HG03575 (cell line): ENCODE results near the gene LEFTY1.

Experiments
- ATAC-seq: cut with Tn5 transposase; IDR thresholded peaks from one replicate; pipeline ENCODE4 v1.9.1; 2021; ENCODE audit not compliant: unreplicated experiment, insufficient number of reproducible peaks, low FRiP score; ENCODE audit errors: extremely low read depth

LEFTY1 gene

DNA sequence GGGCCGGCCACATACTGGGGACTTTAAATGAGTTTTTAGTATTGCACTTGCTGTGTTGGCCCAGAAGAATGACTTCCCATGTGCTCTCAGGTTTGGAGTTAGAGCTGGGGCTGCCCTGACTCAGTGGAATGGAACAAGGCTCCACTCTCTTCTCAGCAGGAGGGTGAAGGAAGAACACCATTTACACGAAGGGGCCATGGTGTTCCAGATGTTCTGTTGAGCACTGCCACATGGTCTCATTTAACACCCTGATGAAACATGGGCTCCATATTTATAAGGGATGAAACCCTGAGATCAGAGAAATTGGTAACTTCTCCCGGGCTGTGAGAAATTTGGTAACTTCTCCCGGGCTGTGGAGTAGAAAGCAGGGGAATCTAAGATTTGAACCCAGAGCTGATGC is 29.3 kb upstream of the LEFTY1 start:
- ATAC-seq, result no peak

DNA sequence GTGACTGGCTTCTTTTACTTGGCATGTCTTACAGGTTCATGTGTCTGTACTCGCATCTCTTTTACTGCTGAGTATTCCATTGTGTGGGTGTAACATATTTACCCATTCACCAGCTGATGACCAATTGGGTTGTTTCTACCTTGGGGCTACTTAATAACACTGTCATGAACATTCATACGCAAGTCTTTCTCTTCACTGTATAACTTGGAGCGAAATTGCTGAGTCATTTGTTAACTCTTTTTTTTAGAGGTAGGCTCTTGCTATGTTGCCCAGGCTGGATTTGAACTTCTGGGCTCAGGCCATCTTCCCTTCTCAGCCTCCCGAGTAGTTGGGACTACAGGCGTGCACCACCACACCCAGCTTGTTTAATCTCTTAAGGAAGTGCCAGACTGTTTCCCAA is 28.6 kb upstream of the LEFTY1 start:
- ATAC-seq, result no peak

DNA sequence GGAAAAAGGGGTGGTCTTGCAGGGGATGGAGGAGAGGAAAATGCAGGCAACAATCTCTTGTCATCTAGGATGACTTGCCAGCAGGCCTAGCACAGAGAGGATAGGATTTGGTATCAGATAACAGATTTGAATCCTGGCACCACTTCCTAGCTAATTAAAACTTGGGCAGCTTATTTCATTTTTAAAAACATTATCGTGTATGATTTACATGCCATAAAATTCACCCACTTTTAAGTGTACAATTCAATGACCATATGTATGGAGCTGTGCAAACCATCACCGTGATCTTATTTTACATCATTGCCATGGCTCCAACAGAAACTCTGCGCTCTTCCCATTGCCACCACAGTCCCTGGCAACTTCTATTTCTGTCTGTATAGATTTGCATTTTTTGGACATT is 28.2 kb upstream of the LEFTY1 start:
- ATAC-seq, result no peak

DNA sequence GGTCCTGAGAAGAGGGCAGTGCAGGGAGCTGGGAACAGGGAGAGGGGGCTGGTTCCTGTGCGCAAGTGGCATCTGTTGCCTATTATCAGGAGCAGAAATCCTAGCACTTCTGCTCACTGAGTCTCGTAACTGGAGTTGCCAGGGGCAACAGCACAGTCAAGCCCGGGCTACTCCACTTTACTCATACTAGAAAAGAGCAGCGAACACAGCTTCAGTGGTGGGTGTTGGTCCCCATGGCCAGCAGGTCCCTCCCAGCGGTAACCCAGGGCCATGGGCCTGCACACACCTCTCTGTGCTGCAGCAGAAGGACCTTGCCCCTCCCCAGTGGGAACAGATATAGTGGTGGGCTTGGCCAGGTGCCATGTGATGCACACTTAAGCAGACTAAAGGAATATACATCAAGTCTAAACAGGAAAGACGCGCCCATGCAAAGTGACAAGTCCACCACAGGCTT is 26.6 kb upstream of the LEFTY1 start:
- no peak for ATAC-seq

DNA sequence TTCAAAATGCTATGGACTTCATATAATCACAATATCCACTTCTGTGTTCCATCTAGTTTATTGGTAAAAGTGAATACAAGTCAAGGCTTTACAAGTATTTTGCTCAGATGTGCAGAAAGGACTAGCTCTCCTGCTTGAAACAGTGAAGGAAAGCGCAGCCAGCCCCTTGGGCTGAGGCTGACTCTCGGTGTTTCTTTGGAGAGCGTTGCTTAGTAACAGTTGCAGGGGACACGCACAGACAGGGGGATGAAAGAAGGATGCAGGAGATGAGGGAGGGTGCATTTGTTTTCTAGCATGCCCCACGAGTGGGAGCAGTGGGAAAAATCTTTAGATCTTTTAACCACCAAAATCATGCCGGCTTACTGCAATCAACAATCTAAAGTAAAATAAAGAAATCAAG is 26.0 kb upstream of the LEFTY1 start:
- no peak for ATAC-seq

DNA sequence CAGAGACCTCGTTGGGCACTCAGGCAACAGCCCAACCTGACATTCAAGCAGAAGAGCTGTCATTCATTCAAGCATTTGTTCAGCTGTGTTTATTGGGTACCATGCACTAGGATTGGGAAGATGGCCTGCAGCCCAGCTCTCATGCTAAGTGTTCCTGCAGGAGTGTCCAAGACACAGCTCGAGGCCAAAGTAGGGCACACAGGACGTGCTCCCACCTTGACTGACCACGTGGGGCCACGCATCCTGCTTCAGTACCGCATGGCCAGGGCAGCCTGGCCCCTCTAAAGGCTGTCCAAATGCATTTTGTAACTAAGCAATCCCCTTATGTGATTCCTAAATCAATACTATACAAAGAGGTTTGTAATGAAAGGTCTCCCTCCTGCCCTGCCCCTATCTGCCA is 25.4 kb upstream of the LEFTY1 start:
- no peak for ATAC-seq

DNA sequence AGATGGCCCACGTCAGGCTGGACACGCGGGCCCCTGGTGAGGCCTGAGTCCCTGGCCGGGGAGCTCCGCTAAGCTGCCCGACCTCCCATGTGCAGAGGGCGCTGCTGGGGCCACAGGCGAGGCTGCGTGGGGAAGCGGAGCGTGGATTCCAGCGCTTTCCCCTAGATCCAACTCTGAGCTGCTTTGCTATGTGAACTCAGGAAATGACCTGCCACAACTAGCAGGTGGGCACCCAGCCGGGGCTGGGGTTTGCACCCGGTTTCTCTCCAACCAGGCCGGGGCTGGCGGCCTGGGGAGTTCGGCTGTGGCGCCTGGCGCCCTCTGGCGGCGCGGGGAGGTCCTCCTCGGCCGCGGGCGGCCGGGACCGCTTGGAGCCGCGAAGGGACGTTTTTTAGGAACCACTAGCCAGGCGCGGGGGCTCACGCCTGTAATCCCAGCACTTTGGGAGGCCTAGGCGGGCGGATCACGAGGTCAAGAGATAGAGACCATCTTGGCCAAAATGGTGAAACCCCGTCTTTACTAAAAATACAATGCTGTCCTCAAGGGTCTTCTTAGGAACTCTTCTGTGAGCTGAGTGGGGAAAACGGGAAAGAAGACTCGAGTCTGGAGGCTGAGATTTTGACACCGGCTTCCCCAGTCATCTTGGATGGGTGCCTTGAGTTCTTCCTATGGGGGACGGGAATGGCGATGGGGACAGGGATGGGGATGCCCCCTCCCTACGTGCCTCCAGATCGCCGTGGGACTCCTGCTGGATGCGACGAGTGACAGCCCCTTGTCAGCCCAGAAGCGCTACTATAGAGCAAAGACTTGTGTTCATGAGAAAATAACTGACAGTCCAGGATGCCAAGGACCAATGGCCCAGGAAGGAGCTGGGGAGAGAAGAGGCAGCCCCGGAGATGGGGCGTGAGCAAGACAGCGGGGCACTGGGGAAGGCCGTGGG is 22.5 kb upstream of the LEFTY1 start:
- no peak for ATAC-seq

DNA sequence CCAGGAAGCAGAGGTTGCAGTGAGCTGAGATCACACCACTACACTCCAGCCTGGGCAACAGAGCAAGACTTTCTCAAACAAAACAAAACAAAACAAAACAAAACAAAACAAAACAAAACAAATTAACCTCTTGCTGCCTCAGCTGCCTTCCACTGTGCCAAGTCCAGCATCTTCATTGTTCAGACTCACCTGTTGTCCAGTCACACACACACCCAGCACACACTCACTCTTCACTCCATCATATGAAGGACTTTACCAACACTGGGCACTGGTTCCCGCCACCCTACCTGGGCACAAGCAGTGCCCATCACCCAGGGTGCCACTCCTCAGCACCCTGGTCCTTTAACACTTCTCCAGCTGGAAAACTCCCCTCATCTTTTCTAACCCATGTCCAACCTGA is 20.5 kb upstream of the LEFTY1 start:
- ATAC-seq, result no peak

DNA sequence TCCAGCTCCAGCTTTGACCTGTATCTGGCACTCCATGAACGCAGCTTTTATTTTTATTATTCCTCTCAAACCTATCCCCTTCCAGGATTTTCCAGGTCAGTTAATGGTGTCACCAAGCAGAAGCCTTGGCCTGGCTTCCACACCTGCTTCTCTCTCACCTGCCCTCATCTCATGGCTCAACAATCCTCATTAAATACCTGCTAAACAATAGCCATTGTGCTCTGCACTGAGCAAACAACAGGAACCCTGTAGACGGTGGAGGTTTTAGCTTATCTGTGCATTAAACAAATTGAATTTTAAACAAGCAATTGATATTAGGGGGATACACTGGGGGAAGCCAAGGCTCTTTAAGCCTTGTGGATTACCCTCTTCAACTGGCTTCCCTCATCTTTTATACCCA is 19.8 kb upstream of the LEFTY1 start:
- ATAC-seq, result no peak

DNA sequence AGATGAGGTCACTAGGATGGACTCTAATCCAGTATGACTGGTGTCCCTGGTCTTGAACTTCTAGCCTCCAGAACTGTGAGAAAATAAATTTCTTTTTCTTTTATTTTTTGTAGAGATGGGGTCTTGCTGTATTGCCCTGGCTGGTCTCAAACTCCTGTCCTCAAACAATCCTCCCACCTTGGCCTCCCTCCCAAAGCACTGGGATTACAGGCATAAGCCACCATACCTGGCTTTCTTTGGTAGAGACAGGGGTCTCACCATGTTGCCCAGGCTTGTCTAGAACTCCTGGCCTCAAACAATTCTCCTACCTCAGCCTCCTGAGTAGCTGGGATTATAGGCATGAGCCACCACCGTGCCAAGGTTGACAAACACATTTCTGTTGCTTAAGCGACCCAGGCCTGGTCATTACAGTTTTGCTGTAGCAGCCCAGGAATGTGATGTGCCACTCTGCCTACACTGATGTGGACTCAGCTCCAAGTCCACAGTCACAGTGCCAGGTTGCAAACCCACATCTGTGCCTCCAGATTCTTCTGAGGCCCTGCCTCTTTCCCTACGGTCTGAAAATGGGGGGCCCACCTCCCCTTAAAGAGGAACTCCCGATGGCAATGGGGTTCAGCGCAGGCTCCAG is 19.2 kb upstream of the LEFTY1 start:
- no peak for ATAC-seq

DNA sequence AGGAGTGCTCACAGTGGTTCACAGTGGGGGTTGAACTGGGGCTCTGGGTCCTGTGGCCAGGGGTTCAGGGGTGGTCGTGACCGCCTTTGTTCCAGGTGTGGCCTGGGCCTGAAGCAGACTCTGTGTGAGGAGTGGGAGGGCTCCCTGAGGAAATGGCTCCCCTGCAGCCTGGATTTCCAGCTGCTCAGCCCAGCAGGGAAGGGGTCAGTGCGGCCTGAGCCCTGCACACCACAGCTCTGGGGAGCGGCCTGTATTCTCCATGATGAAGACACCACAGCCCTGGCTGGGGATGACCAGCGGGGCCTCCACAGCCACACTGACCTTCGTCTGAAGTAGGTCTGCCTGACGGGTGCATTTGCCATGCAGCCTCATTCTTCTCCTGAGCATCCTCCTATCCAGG is 18.4 kb upstream of the LEFTY1 start:
- no peak for ATAC-seq

DNA sequence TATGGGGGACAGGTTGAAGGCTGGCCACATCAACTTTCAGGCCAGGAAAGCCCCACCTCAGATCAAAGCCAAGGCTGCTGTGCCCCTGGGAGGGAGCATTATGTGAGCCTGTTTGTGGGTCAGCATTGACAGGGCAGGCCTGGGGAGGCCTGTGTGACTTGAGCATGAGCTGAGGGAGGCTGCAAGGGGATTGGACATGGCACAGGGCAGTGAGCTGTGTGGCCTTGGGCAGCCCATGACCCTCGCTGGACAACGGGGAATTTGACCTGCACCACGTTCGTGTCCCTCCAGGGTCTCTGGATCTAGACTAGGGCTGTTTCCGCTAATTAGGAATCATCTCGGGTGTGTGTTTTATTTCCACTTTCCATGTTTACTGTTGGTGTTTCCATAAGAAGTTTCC is 17.5 kb upstream of the LEFTY1 start:
- no peak for ATAC-seq

DNA sequence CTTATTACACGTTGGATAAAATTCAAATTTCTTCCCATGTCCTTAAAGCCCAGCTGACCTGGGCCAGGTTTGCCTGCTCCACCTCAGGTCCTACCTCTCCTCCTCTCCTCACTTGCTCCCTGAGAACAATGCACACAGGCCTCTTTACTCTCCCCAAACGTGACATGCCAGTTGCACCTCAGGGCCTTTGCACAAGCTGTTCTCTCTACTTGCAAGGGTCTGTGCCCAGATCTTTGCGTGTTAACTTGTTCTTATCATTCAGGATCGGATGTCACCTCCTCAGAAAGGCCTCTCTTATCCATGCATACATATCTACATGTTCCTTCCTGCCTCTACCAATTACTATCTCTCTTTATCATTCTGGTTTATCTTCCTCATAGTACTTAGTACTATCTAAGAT is 14.7 kb upstream of the LEFTY1 start:
- no peak for ATAC-seq

DNA sequence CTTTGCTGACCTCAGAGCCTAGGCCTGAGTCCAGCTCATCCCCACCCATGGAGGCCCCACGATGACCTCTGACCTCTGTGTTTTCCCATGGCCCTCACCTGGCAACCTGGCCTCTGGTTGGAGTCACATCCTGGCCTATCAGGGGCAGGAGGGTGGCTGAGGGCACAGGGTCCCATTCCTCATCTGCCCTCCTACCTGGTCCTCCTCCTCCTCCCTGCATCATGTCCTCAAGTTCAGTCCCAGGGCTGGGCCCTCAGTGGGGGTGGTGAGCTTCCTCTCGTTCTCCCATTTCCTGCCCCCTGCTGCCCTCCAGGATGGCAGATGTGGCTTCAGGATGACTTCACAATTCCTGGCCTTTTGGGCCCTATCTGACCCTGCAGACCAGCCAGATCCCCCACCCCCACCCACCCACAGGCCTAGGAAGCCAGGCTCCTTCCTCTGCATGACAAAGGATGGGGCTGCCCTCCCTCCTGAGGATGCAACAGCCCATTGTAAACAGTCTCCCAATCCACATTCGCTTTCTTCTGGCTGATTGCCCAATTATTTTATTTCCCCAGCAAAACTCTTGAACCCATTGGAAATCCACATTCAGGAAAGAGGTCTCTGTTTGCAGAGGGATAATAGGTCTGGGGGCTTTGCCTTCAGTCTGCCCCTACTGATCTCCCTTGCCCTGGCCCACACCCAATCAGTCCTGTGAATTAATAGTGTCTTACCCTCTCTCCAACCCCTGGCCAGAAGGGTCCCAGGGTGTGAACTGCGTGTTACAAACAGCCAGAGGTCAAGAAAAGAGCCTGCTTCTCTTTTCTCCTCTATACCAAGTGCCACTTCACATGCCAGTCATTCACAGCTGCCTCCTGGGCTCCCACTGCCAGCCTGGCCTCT is 10.3 kb upstream of the LEFTY1 start:
- ATAC-seq, result no peak

DNA sequence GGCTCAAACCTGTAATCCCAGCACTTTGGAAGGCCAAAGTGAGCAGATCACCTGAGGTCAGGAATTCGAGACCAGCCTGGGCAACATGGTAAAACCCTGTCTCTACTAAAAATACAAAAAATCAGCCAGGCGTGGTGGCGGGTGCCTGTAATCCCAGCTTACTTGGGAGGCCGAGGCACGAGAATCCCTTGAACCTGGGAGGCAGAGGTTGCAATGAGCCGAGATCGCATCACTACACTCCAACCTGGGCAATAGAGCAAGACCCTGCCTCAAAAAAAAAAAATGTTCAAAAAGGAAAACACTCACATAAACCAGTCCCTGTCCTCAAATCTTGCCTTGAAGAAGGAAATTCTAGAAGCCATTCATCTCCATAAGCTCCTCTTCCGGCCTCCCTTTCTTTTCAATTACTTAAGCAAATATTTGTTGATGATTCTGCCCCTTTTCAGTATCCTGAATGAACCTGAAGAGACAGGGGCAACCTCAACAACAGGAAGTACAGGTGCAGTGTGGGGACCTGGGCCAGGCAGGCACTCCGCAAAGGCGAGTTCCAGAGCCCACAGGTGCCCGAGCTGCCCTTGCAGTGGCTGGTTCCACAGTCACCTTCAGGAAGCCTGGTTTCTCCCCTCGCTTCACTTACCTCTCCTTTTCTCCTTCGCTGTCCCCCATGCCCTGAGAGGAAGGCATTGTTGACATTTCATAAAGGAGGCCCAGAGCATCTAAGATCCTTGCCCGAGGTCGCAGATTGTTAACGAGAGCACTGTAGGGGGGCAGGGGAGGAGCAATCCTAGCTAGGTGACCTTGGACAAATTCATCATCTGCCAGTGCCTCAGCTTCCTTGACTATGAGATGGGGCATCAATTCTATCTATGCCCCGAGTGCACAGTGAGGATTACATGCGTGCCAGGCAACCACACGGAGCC is 8.9 kb upstream of the LEFTY1 start:
- ATAC-seq, result no peak

DNA sequence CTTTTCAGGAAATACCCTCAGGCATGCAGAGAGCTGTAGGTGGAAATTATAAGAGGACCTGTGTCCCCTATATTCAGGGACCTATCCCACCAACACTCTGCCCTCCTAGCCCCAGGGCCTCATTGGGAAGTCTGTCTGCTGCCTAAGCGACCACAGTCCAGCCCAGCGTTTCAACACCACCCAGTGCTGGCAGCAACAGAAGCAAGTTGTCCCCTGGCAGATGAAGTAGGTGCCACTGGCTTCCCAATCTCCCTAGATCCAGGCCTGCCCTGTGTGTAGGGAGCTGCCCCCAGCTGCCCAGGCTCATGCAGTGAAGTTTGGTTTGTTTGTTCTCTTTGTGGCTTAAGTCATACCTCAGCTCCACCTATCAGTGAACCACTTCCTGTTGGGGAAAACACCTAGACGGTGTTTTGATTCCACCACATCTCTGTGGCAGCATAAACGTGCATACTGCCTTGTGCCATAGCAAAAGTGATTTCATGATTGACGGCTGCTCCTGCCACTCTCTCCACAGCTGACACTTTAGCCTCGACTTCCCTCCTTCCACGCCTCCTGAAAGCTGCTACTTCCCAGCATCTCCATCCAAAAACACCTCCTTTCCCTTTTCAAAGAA is 8.1 kb upstream of the LEFTY1 start:
- peak; percentile 100 for ATAC-seq

DNA sequence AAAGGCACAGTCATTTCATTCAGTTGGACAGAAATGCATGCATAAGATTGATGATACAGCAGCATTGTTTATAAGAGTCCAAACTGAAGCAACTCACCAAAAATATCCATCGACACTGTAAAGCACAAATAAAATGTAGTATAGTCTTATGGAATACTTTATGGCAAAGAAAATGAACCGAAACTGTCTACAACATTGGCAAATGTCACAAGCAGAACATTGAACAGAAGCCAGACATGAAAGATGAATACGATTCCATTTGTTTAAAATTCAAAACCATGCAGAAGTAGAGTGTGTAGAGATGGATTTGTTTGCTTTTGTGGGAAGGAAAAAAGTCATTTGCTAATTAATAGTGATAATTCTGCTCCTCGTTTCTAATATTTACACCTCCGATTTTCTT is 7.5 kb upstream of the LEFTY1 start:
- no peak for ATAC-seq

DNA sequence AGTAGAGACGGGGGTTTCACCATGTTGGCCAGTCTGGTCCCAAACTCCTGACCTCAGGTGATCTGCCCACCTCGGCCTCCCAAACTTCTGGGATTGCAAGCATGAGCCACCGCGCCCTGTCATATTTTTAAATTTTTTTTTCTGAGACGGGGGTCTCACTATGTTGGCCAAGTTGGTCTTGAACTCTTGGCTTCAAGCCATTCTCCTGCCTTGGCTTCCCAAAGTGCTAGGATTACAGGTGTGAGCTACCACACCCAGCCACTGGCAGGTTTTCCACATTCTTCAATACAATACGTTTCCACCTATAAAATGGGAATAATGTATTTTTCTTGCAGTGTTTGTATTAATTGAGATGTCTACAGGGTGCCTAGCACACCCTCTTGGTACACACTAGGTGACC is 3.4 kb upstream of the LEFTY1 start:
- ATAC-seq, result no peak
